Skeletal muscle satellite cell (primary cell): Measurements from ENCODE around the gene DNMBP.
"Not testable (repeated sequence)": the region's sequence is repeated elsewhere in the genome, so short reads cannot be mapped to it uniquely, and the experiment has no call there.

Source experiments
- H3K27me3 ChIP-seq: 2 replicates; pipeline ENCODE4 v1.7.0; 2013; ENCODE audit warnings: low read length; ENCODE audit not compliant: control insufficient read depth, insufficient read depth
- H3K36me3 ChIP-seq: 2 replicates; pipeline ENCODE4 v1.7.0; 2013; ENCODE audit warnings: mild to moderate bottlenecking, control low read depth, low read length; ENCODE audit not compliant: insufficient read depth
- H3K4me1 ChIP-seq: 2 replicates; pipeline ENCODE4 v1.7.0; 2013; ENCODE audit warnings: low read length; ENCODE audit not compliant: control insufficient read depth, insufficient read depth
- H3K4me2 ChIP-seq: 2 replicates; pipeline ENCODE4 v1.7.0; 2013; ENCODE audit warnings: mild to moderate bottlenecking, low read length
- H3K4me3 ChIP-seq: 2 replicates; pipeline ENCODE4 v1.7.0; 2013; ENCODE audit warnings: low read length
- H3K9ac ChIP-seq: 2 replicates; pipeline ENCODE4 v1.7.0; 2013; ENCODE audit warnings: mild to moderate bottlenecking, low read depth, low read length, moderate library complexity
- H3K9me3 ChIP-seq: replicated peaks from 2 replicates; pipeline ENCODE4 v1.7.0; 2013; ENCODE audit warnings: mild to moderate bottlenecking, control low read depth, low read length

The DNMBP gene

DNA sequence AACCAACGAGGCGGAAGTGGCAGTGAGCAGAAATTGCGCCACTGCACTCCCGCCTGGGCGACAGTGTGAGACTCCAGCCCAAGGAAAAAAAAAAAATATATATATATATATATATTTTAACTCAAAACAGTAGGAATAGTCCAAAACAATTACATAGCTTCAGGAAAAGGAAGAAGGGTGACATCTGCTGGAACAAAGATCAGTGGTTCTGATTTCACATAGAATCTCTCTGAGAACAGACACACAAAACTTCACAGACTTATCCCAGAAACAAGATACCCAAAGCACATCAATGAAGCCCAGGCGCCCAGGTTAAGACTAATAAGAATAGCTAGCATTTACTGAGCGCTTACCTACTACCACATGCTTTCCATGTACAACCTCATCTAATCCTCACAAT lies 45.0 kb downstream of the DNMBP start:
- Histone ChIP-seq H3K4me2 (no peak overlapping the region), H3K9me3 (no peaks in the 10 kb centered on the region), H3K4me3 (no peak overlapping the region), H3K9ac (peak overlapping the region; percentile 39), H3K4me1 (peaks cover 39% of the 10 kb centered on the region), H3K27me3 (no peaks in the 10 kb centered on the region), H3K36me3 (peaks cover 31% of the 10 kb centered on the region)

DNA sequence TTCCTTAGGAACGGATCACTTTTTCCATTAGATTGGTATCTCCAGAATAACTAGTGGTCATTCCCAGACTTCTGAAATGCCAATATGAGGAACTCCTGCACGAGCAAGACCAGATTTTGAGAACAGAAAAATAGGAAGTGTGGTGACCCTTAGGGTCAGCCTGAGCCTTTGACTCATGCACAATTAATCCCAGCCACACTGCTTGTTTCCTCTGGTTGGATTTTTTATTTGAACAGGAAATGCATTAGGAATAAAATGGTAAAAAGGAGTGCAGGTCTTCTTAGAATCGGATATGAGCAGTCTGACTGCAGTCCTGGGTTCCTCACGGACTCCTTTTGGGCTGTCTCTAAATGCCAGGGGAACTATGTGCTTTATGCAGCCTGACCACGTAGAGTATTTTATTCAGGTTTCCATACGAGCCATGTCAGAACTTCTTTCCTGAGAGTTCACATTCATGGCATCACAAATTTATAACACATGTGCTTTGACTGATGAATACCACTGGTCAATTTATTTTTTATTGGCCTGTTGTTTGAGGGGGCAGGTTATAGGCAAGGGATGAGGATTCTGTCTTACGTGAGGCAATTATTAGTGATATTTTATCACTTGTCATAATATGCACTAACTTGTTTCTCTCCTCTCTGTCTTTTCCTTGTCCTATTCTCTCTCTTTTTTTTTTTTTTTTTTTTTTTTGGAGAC lies 46.1 kb downstream of the DNMBP start:
- not testable (repeated sequence) for H3K27me3 ChIP-seq, H3K9me3 ChIP-seq, H3K4me3 ChIP-seq
- Histone ChIP-seq H3K4me2 (peak overlapping the region; percentile 11), H3K36me3 (peaks cover 28% of the 10 kb centered on the region), H3K9ac (peak overlapping the region; percentile 46), H3K4me1 (peaks cover 43% of the 10 kb centered on the region)

DNA sequence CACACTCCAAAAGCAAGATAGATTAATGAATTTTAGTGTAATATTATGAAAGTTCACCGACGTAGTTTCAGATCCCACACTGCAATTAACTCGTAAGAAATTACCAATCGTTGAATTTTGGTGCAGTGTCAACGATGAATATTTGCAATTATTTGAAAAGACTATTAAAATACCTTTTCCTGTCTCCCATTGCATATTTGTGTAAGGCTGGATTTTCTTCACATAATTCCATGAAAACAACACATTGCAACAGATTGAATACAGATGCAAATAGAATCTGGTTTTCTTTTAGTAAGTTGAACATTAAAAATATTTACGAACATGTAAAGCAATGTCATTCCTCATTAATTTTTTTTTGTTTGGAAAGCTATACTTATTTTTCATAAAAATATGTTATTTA lies 50.9 kb downstream of the DNMBP start:
- H3K4me1 ChIP-seq = peaks cover 17% of the 10 kb centered on the region
- peak overlapping the region; percentile 3 for H3K9ac ChIP-seq
- no peaks in the 10 kb centered on the region for H3K27me3 ChIP-seq
- H3K36me3 ChIP-seq = peaks cover 44% of the 10 kb centered on the region
- peak overlapping the region; percentile 23 for H3K4me2 ChIP-seq
- no peaks in the 10 kb centered on the region for H3K9me3 ChIP-seq
- no peak overlapping the region for H3K4me3 ChIP-seq

DNA sequence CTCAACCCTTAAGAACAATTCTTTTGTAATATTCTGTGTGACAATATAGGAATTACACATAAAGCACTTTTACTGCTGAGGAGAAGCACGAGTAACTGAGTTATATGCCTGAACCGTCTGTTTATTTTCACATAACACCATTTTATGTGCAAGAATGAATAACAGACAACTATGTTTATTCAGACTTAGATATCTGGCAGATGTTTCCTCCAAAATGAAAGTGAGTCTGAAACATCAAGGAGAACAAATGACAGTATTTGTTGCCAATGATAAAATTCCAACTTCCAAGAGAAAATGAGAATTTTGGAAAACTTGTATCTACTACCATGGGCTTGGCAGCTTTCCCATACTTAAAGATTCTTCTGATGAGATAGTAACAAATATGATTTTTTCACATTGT lies 51.4 kb downstream of the DNMBP start:
- no peak overlapping the region for H3K4me3 ChIP-seq
- H3K27me3 ChIP-seq = no peaks in the 10 kb centered on the region
- H3K9me3 ChIP-seq = no peaks in the 10 kb centered on the region
- peaks cover 47% of the 10 kb centered on the region for H3K36me3 ChIP-seq
- H3K4me1 ChIP-seq = peaks cover 15% of the 10 kb centered on the region
- H3K9ac ChIP-seq = peak overlapping the region; percentile 3
- peak overlapping the region; percentile 23 for H3K4me2 ChIP-seq

DNA sequence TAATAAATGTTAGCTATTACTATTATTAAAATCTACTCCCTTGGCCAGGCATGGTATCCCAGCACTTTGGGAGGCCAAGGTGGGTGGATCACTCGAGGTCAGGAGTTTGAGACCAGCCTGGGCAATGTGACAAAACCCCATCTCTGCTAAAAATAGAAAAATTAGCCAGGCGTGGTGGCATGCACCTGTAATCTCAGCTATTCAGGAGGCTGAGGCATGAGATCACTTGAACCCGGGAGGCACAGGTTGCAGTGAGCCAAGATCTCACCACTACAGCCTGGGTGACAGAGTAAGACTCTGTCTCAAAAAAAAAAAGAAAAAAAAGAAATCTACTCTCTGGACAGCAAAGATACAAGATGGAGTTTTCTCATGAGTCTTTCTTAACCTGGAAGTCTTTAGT lies 56.2 kb downstream of the DNMBP start:
- peaks cover 75% of the 10 kb centered on the region for H3K36me3 ChIP-seq
- not testable (repeated sequence) for H3K9ac ChIP-seq, H3K4me3 ChIP-seq, H3K9me3 ChIP-seq, H3K4me1 ChIP-seq, H3K4me2 ChIP-seq, H3K27me3 ChIP-seq

DNA sequence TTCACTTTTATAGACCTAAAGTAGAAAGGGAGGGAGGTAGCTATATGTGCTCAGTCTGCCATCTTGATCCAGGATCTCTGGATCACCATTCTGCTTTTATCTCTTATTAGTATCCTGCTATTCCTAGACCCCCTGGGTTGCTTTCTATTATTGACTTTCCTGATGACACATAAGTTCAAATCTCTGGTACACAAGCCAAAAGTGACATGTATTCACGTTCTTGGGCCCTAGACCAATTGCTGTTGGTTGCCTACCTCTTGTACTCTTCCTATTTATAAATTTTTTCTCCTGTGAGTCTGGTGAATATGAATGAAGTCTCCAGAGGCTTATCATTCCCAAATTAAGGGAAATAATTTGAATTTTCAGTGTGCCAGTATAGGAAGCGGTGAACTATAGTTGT lies 56.9 kb downstream of the DNMBP start:
- no peaks in the 10 kb centered on the region for H3K27me3 ChIP-seq
- H3K4me2 ChIP-seq = no peak overlapping the region
- no peak overlapping the region for H3K9ac ChIP-seq
- H3K4me1 ChIP-seq = peaks cover 4% of the 10 kb centered on the region
- peaks cover 78% of the 10 kb centered on the region for H3K36me3 ChIP-seq
- no peaks in the 10 kb centered on the region for H3K9me3 ChIP-seq
- no peak overlapping the region for H3K4me3 ChIP-seq

DNA sequence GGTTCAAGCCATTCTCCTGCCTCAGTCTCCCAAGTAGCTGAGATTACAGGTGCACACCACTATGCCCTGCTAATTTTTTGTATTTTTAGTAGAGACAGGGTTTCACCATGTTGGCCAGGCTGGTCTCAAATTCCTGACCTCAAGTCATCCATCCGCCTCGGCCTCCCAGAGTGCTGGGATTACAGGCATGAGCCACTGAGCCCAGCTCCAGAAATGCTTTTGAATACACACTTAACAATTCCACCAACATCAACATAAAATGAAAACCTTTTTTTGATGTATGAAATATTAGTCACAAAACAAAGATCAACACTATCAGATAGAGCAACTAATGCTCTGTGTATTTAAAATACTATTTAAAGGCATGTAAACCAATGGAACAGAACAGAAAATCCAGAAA lies 63.7 kb downstream of the DNMBP start:
- H3K27me3 ChIP-seq, H3K4me3 ChIP-seq, H3K9me3 ChIP-seq, H3K9ac ChIP-seq: not testable (repeated sequence)
- peaks cover 45% of the 10 kb centered on the region for H3K4me1 ChIP-seq
- peaks cover 23% of the 10 kb centered on the region for H3K36me3 ChIP-seq
- H3K4me2 ChIP-seq = peak overlapping the region; percentile 38

DNA sequence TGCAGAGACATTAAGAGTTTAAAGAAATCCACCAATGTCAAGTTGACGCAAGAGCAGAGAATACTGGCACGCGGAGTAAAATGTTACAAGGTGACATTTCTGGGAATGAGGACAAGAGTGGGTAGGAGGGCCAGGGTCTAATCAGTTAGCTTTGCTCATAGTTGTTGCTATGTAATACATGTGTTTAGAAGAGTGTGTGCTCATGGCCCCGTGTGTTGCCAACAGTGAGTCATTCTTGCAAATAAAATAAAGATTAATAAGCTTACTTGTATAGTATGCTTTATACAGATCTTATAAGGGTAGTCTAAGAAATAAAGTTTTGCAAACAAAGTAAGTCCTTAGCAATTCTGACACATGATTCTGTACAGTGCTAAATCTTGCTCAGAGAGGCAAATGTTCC lies 64.5 kb downstream of the DNMBP start:
- H3K9me3 ChIP-seq = no peaks in the 10 kb centered on the region
- peaks cover 45% of the 10 kb centered on the region for H3K4me1 ChIP-seq
- H3K4me3 ChIP-seq = no peak overlapping the region
- H3K4me2 ChIP-seq = peak overlapping the region; percentile 39
- H3K27me3 ChIP-seq = no peaks in the 10 kb centered on the region
- peak overlapping the region; percentile 20 for H3K9ac ChIP-seq
- H3K36me3 ChIP-seq = peaks cover 16% of the 10 kb centered on the region

DNA sequence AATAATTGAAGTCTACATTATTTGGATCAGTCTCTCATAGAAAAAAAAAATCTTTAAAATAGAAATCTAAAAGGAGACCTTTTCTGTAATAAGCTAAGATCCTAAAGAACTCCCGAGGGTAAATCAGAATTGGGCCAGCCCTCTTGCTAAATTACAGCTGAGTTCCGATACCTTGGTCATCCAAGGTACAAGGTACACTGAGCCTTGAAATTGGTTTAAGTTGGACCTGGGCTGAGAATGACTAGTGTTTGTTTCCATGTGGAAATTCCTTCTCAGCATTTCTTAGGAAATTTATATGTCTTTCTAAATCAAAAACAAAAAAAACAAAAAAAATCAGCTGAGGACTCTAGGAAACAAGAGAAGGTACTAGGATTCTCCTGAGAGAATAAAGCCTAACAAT lies 64.9 kb downstream of the DNMBP start:
- no peak overlapping the region for H3K9ac ChIP-seq
- no peaks in the 10 kb centered on the region for H3K9me3 ChIP-seq
- H3K4me1 ChIP-seq = peaks cover 45% of the 10 kb centered on the region
- peak overlapping the region; percentile 39 for H3K4me2 ChIP-seq
- H3K4me3 ChIP-seq = no peak overlapping the region
- peaks cover 14% of the 10 kb centered on the region for H3K36me3 ChIP-seq
- no peaks in the 10 kb centered on the region for H3K27me3 ChIP-seq

DNA sequence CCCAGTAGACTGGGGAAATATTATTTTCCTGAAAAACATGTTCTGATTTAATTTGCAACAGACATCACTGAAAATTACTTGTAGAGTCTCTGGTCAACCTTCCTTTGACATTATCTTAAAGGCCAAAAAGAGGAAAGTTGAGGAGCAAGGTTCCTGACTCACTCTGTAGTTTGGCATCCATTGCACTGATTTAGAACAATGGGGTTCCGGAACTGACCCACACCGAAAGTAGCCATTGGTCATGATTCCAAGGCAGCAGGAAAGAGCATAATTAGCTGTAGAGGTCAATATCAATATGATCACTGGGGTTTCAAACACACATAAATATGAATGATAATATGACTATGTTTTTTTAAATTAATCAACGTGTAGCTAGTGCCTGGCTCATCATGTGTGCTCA lies 65.8 kb downstream of the DNMBP start:
- H3K4me2 ChIP-seq = no peak overlapping the region
- peaks cover 45% of the 10 kb centered on the region for H3K4me1 ChIP-seq
- no peak overlapping the region for H3K9ac ChIP-seq
- no peaks in the 10 kb centered on the region for H3K27me3 ChIP-seq
- H3K9me3 ChIP-seq = no peaks in the 10 kb centered on the region
- no peak overlapping the region for H3K4me3 ChIP-seq
- H3K36me3 ChIP-seq = peaks cover 13% of the 10 kb centered on the region

DNA sequence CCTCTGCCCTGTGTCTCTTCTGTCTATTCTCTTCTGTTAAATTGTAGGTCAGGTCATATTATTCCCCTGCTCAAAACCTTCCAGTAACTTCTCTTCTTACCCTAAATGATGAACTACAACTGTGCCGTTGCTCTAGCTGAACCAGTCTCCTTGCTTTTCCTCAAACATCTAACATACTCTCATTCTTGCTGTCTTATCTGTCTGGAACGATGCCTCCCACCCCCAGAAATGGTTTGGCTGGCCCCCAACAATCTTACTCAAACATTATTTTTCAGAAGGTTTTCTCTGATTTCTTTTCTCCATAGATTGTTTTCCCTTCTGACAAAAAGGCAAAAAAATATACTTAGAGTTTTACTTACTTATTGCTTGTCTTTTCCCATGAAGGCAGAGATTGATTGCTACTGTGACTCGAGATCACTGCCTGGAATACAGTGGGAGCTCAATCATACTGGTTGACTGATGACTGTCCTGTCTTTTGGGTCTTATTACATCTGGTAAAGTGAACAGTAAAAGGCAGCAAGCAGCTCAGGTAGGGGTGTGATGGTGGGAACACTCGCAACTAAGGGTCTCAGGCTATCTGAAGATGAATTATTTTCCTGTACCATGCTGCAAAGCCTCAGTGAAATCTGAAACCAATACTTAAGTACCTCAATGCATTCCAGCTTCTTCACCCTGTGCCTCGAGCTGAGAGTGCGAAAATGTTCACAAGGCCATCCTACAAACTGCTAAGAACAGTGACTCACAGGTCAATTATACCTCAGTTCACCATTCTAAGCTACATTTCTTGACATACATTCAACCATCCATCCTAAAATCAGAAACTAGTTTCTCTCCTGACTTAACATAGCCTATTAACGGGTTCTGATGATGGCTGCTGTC lies 67.6 kb downstream of the DNMBP start:
- H3K9ac ChIP-seq = no peak overlapping the region
- peaks cover 15% of the 10 kb centered on the region for H3K36me3 ChIP-seq

DNA sequence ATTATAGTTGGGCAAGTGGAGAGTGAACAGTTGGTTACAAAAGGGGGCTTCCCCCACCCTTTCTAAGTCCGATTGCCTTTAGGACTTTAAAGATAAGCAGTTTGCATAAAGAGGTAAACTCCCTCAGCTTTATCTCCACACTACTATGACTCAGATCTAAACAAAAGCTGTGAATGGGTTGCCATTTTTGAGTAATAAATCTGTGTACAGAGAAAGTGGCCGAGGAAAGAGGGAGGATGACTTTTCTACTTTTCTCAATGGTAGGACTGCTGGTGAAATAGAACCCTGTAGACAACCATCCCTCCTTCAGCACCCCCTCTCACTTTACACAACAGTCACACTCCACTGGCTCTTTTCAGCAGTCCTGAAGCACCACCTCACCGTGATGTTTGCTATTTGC lies 71.2 kb downstream of the DNMBP start:
- Histone ChIP-seq H3K9me3 (no peaks in the 10 kb centered on the region), H3K4me3 (no peak overlapping the region), H3K36me3 (peaks cover 15% of the 10 kb centered on the region), H3K27me3 (no peaks in the 10 kb centered on the region), H3K4me1 (peaks cover 13% of the 10 kb centered on the region), H3K9ac (no peak overlapping the region), H3K4me2 (no peak overlapping the region)

More for the DNA sequence above, 67.6 kb downstream of the DNMBP start:
- peaks cover 40% of the 10 kb centered on the region for H3K4me1 ChIP-seq
- H3K4me2 ChIP-seq = no peak overlapping the region
- no peak overlapping the region for H3K4me3 ChIP-seq
- no peaks in the 10 kb centered on the region for H3K27me3 ChIP-seq
- no peaks in the 10 kb centered on the region for H3K9me3 ChIP-seq
